ENCODE results near the gene SPTB. TPM values are rescaled to one million over a fixed set of nuclear protein-coding genes. Genes with fewer than 3 reads are reported as not detected.
"Not testable (repeated sequence)": the region's sequence is repeated elsewhere in the genome, so short reads cannot be mapped to it uniquely, and the experiment has no call there.

SPTB gene
- total and polyA plus RNA-seq, 5 experiments from 2014 or later, result 0.14 TPM; not detected in 4

DNA sequence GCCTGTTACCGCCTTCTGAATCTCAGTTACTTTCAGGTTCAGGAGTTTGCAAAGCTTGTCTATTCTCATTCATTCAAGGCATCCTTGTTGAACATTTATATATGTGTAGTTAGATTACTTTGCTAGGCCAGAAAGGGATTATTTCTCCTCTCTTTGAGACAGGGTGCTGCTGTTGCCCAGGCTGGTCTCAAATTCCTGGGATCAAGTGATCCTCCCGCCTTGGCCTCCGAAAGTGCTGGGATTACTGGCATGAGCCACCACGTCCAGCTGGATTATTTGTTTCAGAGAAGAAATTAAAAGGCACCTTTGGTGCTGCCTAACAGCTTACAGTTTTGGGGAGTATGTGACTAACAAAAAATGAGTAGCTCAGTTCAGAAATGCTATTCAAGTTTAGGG lies 35.3 kb upstream of the SPTB start:
- peak overlapping the region; percentile 84 to 97 (median 92) for H3K4me3 Mint-ChIP-seq
- DNase-seq, result no peak
- peak overlapping the region; percentile 93 to 99 (median 98) for H3K27ac Mint-ChIP-seq
- peaks cover 33 to 62% (median 57%) of the 10 kb centered on the region in 4 donors for H3K4me1 Mint-ChIP-seq
- POLR2A ChIA-PET, result interaction anchor here (0.6 to 2.3 kb wide), 20 partner anchors 12 to 396 kb away, joined by 3 to 67 read pairs (median 3); partner anchors contain the start of genes FNTB, GPX2, MAX and SPTB
- no peak for ATAC-seq
- H3K27me3 Mint-ChIP-seq, result peaks cover 0 to 2% (median 0%) of the 10 kb centered on the region in 5 donors
- H3K9me3 Mint-ChIP-seq, result no peaks in the 10 kb centered on the region
- peaks cover 5 to 26% (median 10%) of the 10 kb centered on the region in 3 donors for H3K36me3 Mint-ChIP-seq

DNA sequence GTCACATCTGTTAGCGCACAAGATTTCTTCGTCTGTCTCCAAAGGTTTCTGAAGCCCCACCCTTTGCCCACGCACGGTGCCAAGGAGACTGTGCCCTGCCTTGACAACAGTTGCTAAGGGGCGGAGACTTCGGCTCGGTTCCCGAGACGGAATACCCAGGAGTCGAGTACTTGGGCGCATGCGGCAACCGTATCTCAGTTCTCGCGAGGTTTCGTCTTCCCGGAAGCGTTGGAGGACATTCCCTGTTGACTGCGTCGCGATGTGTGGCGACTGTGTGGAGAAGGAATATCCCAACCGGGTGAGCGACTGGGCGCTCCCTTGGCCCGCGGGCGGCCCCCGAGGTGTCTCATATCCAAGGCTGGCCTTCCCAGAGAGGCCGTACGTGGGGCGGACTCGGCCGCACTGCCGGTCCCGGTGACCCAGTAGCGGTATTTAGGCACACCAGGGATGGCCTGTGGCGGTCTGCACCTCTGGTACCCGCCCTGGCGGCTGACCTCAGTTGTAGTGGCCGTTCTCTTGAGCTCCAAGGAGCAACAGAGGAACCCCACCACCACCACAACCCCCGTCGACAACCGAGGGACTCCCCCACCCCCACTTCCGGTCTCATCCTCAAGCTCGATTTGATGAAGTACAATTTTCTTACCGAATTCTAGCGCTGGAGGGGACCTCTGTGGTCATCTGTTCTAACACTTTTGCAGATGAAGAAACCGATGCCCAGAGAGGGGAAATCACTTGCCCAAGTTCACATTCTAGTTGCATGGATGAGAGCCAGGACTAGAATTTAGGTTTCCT lies 34.7 kb upstream of the SPTB start, which contains the start of gene CHURC1:
CHURC1 (plus strand) TSS at position 219 of the 792 bp plus-strand sequence; CDS start at position 260, 41 bp downstream.
- peak; percentile 94 to 95 for ATAC-seq
- Mint-ChIP-seq H3K4me3 (peak within 1 kb of the TSS; percentile 84 to 97 (median 92)), H3K4me1 (peaks cover 30 to 56% (median 51%) of the 10 kb centered on the region in 4 donors), H3K27me3 (peaks cover 0 to 2% (median 0%) of the 10 kb centered on the region in 5 donors), H3K27ac (peak within 1 kb of the TSS; percentile 93 to 99 (median 98)), H3K9me3 (no peaks in the 10 kb centered on the region), H3K36me3 (peaks cover 5 to 23% (median 5%) of the 10 kb centered on the region in 3 donors)
- POLR2A ChIA-PET, result interaction anchor here (0.6 to 2.3 kb wide), 21 partner anchors 12 to 396 kb away, joined by 3 to 67 read pairs (median 3); partner anchors contain the start of genes FNTB, GPX2, MAX and SPTB
- peak; percentile 88 to 99 (median 97) for DNase-seq

DNA sequence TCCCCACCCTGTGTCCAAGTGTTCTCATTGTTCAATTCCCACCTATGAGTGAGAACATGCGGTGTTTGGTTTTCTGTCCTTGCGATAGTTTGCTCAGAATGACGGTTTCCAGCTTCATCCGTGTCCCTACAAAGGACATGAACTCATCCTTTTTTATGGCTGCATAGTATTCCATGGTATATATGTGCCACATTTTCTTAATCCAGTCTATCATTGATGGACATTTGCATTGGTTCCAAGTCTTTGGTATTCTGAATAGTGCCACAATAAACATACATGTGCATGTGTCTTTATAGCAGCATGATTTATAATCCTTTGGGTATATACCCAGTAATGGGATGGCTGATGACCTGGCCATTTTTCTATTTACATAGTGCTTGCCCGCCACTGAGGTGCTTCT lies 33.8 kb upstream of the SPTB start:
- not testable (repeated sequence) for ATAC-seq, H3K27me3 Mint-ChIP-seq, H3K9me3 Mint-ChIP-seq, DNase-seq
- Mint-ChIP-seq H3K4me1 (peaks cover 29 to 49% (median 45%) of the 10 kb centered on the region in 4 donors), H3K4me3 (peak overlapping the region; percentile 84 to 97 (median 92)), H3K27ac (peak overlapping the region; percentile 93 to 99 (median 98)), H3K36me3 (peaks cover 5 to 18% (median 5%) of the 10 kb centered on the region in 3 donors)
- POLR2A ChIA-PET, result interaction anchor here (0.5 to 2.3 kb wide), 7 partner anchors 13 to 409 kb away, joined by 3 to 67 read pairs (median 6); partner anchors contain the start of genes FNTB, GPX2 and ZBTB1

DNA sequence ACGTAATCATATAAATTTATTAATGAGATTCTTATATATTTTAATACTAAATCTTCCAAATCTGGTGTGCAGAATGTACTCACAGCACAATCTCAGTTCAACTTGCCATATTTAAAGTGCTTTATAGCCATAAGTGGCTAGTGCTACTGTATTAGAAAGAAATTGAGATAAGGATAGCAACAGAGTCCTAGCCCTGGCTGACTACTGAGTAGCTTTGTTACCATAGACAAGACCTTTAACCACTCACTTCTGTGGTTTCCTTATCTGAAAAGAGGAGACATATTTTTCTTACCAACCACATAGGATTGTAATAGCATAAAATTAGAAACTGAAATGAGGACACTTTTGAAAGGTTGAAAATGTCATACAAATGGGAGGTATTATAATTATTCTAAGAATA lies 32.6 kb upstream of the SPTB start:
- no peak for DNase-seq
- Mint-ChIP-seq H3K4me1 (peaks cover 19 to 37% (median 33%) of the 10 kb centered on the region in 4 donors), H3K9me3 (no peaks in the 10 kb centered on the region), H3K36me3 (peaks cover 2 to 7% (median 5%) of the 10 kb centered on the region in 3 donors), H3K27me3 (peaks cover 0 to 5% (median 0%) of the 10 kb centered on the region in 5 donors), H3K4me3 (no peak overlapping the region), H3K27ac (peak overlapping the region in 4 of 10 donors; percentile 34 to 88 (median 64))
- no peak for ATAC-seq
- POLR2A ChIA-PET, result no interaction called here

DNA sequence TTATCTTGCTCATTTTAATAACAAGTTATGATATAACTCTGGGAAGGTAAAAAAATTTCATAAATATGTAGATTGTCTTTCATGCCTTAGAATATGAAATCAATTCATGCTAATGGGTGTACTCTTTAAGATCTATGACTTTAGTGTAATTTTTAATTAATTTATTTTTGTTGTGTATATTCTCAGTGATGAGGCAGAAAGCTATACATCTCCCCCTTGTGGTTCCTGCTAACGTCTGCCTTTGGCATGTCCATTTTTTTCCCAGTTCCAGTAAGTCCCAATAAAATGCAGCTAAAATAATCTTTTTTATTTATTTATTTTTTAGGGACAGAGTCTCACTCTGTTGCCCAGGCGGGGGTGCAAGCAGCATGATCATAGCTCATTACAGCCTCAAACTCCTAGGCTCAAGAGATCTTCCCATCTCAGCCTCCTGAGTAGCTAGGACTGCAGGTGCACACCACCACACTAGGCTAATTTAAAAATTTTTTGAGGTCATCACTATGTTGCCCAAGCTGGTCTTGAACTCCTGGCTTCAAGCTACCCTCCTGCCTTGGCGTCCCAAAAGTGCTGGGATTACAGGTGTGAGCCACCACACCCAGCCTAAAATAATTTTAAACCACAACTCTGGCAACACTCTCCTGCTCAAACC lies 31.3 kb upstream of the SPTB start:
- Mint-ChIP-seq H3K27me3 (peaks cover 0 to 8% (median 2%) of the 10 kb centered on the region in 5 donors), H3K4me3 (no peak overlapping the region), H3K9me3 (no peaks in the 10 kb centered on the region), H3K4me1 (peaks cover 15 to 25% (median 21%) of the 10 kb centered on the region in 4 donors), H3K36me3 (peaks cover 0 to 5% (median 5%) of the 10 kb centered on the region in 3 donors), H3K27ac (no peak overlapping the region)
- DNase-seq (no peak), ATAC-seq (no peak)
- POLR2A ChIA-PET, result interaction anchor here (0.6 to 1.2 kb wide), 2 partner anchors 17 to 18 kb away, joined by 3 to 5 read pairs; no protein-coding TSS in a partner anchor

DNA sequence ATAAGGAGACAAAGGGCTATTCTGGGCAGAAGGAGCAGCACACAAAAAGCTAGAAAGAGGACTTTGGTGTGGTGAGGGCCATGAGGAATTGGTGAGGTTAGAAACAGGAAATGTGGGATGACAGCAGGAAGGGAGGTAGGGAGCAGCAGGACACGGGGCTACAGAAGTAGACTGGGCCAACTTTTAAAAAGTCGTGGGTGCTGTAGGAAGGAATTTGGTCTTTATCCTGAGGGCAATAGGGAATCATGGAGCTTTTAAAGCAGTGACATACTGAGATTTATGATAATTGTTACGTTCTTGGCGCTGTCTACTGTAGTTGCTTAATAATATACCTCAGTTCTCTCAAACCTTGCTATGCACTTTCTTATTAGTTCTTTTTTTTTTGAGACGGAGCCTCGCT lies 26.3 kb upstream of the SPTB start:
- ATAC-seq (no peak), DNase-seq (no peak)
- Mint-ChIP-seq H3K27ac (no peak overlapping the region), H3K36me3 (no peaks in the 10 kb centered on the region), H3K4me1 (peaks cover 0 to 6% (median 3%) of the 10 kb centered on the region in 4 donors), H3K4me3 (no peak overlapping the region), H3K9me3 (no peaks in the 10 kb centered on the region), H3K27me3 (peaks cover 0 to 12% (median 7%) of the 10 kb centered on the region in 5 donors)
- POLR2A ChIA-PET, result interaction anchor here (0.7 to 0.8 kb wide), 2 partner anchors 12 to 14 kb away, joined by 3 read pairs; no protein-coding TSS in a partner anchor

DNA sequence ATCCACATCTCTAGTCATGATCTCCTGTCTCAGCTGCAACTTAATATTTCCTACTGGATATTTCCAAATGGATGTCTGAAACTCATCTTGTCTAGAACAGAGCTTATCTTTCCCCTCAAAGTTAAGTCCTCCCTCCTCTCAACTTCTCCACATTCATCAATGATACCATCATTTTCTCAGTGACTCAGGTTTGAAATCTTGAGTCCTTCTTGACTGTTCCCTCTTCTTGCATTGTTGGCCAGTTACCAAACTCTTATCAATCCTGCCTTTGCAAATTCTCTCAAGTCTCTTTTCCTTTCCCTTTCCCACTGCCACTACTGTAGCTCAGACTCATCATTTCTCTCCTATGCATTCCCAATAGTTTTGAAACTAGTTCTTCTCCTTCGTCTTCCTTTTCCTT lies 20.3 kb upstream of the SPTB start:
- Mint-ChIP-seq H3K4me1 (no peaks in the 10 kb centered on the region), H3K27ac (peak overlapping the region in 1 of 10 donors; percentile 19), H3K9me3 (no peaks in the 10 kb centered on the region), H3K36me3 (no peaks in the 10 kb centered on the region), H3K4me3 (no peak overlapping the region), H3K27me3 (peaks cover 0 to 13% (median 1%) of the 10 kb centered on the region in 5 donors)
- DNase-seq (no peak), ATAC-seq (no peak)
- POLR2A ChIA-PET, result no interaction called here

DNA sequence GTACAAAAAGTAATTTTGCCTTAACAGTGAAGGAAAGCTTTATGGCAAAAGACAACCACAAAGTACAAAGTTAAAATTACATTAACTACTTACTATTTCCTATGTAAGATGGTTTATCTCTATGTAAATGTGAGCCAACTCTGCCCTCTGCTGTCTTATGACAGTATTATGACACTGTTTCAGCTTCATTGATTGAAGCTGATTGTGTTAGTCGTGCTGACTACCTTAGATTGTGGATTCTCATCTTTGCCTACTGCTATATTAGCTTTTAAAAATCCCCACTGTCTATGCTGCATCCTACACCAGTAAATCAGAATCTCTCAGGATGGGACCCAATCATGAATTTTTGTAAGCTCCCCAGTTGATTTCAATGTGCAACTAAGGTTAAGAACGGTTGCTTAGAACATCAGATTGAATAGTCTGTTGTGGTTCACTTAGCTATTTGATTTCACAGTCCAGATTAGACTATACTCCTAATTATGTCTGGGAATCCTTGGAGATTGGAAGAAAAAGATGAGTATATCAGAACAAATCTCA lies 12.2 kb upstream of the SPTB start:
- DNase-seq (peak in 7 of 10 donors; percentile 30 to 62 (median 51)), ATAC-seq (peak; percentile 95 to 96)
- Mint-ChIP-seq H3K27me3 (peaks cover 0 to 10% (median 7%) of the 10 kb centered on the region in 5 donors), H3K9me3 (no peaks in the 10 kb centered on the region), H3K4me3 (no peak overlapping the region), H3K4me1 (peaks cover 0 to 3% (median under 1%) of the 10 kb centered on the region in 4 donors), H3K36me3 (no peaks in the 10 kb centered on the region), H3K27ac (no peak overlapping the region)
- POLR2A ChIA-PET, result interaction anchor here (0.8 to 1.0 kb wide), 3 partner anchors 9 to 69 kb away, joined by 3 to 4 read pairs (median 3); no protein-coding TSS in a partner anchor

DNA sequence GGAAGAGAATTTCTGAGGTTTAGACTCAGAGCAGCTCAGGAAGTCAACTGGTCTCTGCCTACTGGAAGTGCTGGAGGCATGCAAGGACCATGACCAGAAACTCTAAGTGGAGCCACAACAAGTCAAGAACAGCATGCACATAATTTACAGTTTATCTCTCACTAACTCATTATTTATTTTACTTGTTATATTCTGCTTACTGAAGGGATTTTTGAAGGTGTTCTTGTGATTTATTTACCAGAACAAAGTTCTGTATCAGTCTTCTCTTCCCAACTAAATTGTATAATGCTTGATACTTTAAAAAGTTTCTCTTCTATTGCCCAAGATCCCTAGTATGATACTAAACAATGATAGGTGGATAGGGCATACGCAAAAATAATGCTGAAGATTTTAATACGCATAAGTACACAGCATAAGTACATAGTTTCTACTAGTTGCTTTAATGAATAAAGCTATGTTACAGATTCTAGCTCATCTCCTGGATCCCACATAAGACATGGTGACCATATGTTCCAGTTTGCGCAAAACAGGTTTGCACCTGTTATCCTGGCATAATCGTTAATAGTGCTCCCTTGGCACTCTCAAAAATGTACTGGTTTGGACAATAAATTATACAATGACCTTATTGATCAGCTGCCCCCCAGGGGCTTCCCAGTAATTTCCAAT lies 11.6 kb upstream of the SPTB start:
- DNase-seq, result no peak
- H3K4me1 Mint-ChIP-seq, result peaks cover 0 to 3% (median under 1%) of the 10 kb centered on the region in 4 donors
- no peak overlapping the region for H3K4me3 Mint-ChIP-seq
- POLR2A ChIA-PET, result interaction anchor here (0.8 to 1.0 kb wide), 3 partner anchors 9 to 68 kb away, joined by 3 to 4 read pairs (median 3); no protein-coding TSS in a partner anchor
- no peaks in the 10 kb centered on the region for H3K36me3 Mint-ChIP-seq
- no peaks in the 10 kb centered on the region for H3K9me3 Mint-ChIP-seq
- ATAC-seq, result no peak
- peaks cover 0 to 11% (median 7%) of the 10 kb centered on the region in 5 donors for H3K27me3 Mint-ChIP-seq
- no peak overlapping the region for H3K27ac Mint-ChIP-seq

DNA sequence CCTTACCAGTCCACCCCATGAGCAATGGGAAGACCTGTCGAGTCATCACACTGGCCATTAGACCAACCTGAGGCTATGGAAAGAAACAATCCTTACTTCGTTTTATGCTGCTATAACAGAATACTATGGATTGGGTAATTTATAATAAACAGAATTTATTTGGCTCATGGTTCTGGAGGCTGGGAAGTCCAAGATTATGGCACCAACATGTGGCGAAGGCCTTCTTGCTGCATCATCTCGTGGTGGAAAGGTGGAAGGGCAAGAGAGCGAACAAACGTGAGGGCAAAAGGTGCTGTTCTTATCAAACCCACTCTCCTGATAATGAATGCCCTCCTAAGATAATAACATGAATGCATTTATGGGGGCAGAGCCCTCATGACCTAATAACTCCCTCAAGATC lies 9.6 kb upstream of the SPTB start:
- Mint-ChIP-seq H3K36me3 (no peaks in the 10 kb centered on the region), H3K27me3 (peaks cover 2 to 21% (median 11%) of the 10 kb centered on the region in 5 donors), H3K4me1 (peaks cover 0 to 3% (median under 1%) of the 10 kb centered on the region in 4 donors), H3K4me3 (no peak overlapping the region), H3K27ac (no peak overlapping the region), H3K9me3 (no peaks in the 10 kb centered on the region)
- POLR2A ChIA-PET, result no interaction called here
- ATAC-seq (no peak), DNase-seq (no peak)

DNA sequence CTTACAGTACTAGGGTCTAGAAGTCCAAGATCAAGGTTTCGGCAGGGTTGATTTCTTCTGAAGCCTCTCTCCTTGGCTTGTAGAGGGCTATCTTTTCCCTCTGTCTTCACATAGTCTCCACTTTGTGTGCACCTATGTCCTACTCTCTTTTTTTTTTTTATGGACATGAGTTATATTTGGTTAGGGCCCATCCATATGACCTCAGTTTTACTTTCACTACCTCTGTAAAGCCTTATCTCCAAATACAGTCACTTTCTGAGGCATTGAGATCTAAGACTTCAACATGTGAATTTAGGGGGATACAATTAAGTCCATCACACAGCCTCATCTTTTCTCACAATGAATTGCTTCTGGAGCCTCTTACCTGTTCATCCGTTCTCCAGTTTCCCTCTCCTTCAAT lies 5.9 kb upstream of the SPTB start:
- DNase-seq (no peak), ATAC-seq (no peak)
- Mint-ChIP-seq H3K4me3 (no peak overlapping the region), H3K36me3 (no peaks in the 10 kb centered on the region), H3K27me3 (peaks cover 17 to 42% (median 19%) of the 10 kb centered on the region in 5 donors), H3K4me1 (peaks cover under 1 to 5% (median 2%) of the 10 kb centered on the region in 4 donors), H3K27ac (no peak overlapping the region), H3K9me3 (no peaks in the 10 kb centered on the region)
- POLR2A ChIA-PET, result no interaction called here

Data from naive thymus-derived CD8-positive, alpha-beta T cell (primary cell).